ENCODE results near the gene ADARB1. TPM values are rescaled to one million over a fixed set of nuclear protein-coding genes. Genes with fewer than 3 reads are reported as not detected.

Gene ADARB1
- total RNA-seq, 1 donor from 2014 or later, result 17.0 TPM

- DNase-seq, result no peak
Observed at GRCh38 chr21:45172420-45172819, 98.0 kb downstream of the ADARB1 start.

- DNase-seq, result no peak
Observed at GRCh38 chr21:45175326-45176095, 101.1 kb downstream of the ADARB1 start.

- no peak for DNase-seq
Observed at GRCh38 chr21:45176141-45176540, 101.8 kb downstream of the ADARB1 start.

- DNase-seq, result no peak
Observed at GRCh38 chr21:45177039-45177438, 102.7 kb downstream of the ADARB1 start.

- no peak for DNase-seq
Observed at GRCh38 chr21:45178070-45178608, 103.8 kb downstream of the ADARB1 start.

- no peak for DNase-seq
Observed at GRCh38 chr21:45178971-45179370, 104.6 kb downstream of the ADARB1 start.

- no peak for DNase-seq
Observed at GRCh38 chr21:45179568-45180245, 105.3 kb downstream of the ADARB1 start.

GRCh38 chr21:45180246-45180599 is 105.8 kb downstream of the ADARB1 start:
- DNase-seq, result no peak

GRCh38 chr21:45182958-45183357 is 108.6 kb downstream of the ADARB1 start:
- DNase-seq, result no peak

- no peak for DNase-seq
Observed at GRCh38 chr21:45183852-45184251, 109.5 kb downstream of the ADARB1 start.

- DNase-seq, result no peak
Observed at GRCh38 chr21:45184869-45185268, 110.5 kb downstream of the ADARB1 start.

GRCh38 chr21:45186709-45187108 is 112.3 kb downstream of the ADARB1 start:
- no peak for DNase-seq

GRCh38 chr21:45187646-45188045 is 113.3 kb downstream of the ADARB1 start:
- no peak for DNase-seq

- no peak for DNase-seq
Observed at GRCh38 chr21:45190013-45190412, 115.6 kb downstream of the ADARB1 start.

GRCh38 chr21:45192332-45192731 is 118.0 kb downstream of the ADARB1 start:
- no peak for DNase-seq

GRCh38 chr21:45196620-45197019 is 122.2 kb downstream of the ADARB1 start:
- DNase-seq, result no peak

GRCh38 chr21:45199201-45199600 is 124.8 kb downstream of the ADARB1 start:
- DNase-seq, result no peak

- DNase-seq, result no peak
Observed at GRCh38 chr21:45200031-45200430, 125.7 kb downstream of the ADARB1 start.

- no peak for DNase-seq
Observed at GRCh38 chr21:45200581-45201296, 126.4 kb downstream of the ADARB1 start.

GRCh38 chr21:45202344-45202743 is 128.0 kb downstream of the ADARB1 start:
- no peak for DNase-seq

GRCh38 chr21:45202889-45203288 is 128.5 kb downstream of the ADARB1 start:
- DNase-seq, result no peak

GRCh38 chr21:45203983-45204382 is 129.6 kb downstream of the ADARB1 start:
- no peak for DNase-seq

GRCh38 chr21:45204395-45204794 is 130.0 kb downstream of the ADARB1 start:
- no peak for DNase-seq
